ENCODE data around the gene MMP17.
A peak's percentile ranks its signal among the peaks of the same experiment; 100 is the strongest.
"Not testable (repeated sequence)": the region's sequence is repeated elsewhere in the genome, so short reads cannot be mapped to it uniquely, and the experiment has no call there.

Gene MMP17

DNA sequence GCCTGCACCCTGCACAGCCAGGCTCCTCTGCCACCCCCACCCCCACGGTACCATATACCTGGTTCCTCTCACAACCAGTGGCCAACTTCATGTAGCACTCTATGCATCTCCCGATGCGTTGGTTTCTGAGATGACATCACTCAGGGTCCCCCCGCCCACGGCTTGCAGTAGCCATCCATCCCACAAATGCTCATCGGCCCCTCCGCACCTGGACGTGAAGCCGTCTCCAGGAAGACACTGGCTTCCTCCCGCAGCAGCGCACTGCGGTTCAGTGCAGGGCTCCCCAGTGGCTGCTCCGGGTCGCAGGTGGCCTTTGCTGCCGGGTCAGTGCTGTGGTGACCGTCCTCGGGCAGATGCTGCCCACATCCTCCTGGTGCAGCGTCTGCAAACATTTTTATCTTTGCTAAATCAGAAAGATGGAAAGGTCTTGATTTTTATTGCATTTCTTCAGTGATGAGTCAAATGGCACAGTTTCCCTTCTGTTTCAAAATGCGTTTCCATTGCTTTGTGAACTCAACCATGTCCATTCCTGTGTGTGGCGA lies 27.5 kb upstream of the MMP17 start:
- DNase-seq (ENCODE audit: low read depth): no peak

DNA sequence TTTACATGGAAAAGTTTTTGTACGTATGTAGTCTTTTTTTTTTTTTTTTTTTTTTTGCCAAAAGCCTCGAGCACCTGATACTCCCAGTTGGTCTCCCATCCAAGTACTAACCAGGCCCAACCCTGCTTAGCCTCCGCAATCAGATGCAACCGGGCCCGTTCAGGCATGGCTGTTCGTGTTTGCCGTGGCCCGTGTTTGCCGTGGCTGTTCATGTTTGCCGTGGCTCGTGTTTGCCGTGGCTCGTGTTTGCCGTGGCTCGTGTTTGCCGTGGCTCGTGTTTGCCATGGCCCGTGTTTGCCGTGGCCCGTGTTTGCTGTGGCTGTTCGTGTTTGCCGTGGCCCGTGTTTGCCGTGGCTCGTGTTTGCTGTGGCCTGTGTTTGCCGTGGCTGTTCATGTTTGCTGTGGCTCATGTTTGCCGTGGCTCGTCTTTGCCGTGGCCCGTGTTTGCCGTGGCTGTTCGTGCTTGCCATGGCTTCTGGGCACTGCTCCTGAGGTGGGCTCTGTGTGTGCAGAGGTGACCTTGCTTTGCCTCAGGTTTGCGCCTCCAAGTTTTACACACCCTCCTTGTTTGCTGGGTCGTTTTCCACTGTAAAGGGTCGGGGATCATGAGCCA lies 26.8 kb upstream of the MMP17 start:
- no peak for DNase-seq (ENCODE audit: low read depth)

DNA sequence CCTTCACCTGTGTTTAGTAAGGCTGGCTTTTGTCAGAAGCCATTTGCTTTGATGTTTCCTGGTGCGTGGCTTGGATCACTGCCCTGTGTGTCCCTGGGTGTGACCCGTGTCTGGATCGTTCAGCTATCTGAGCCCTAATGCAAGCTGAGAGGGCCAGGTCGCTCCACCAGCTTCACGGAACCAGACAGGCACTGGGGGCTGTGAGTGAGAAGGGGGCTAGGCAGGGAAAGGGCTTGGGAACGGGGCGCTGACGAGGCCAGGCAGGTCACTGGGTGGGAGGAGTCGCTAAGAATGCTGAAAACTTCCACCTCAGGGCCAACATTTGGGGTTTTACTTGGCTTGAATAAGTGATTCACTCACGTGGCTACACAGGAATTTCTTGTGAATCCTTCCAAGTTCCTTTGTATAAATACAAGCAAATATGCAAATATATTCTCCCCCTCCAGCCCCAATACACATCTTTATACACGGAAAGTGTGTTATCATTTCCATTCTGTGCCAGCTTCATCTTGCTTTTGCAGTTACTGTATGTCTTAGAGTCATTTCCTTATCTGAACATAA lies 24.2 kb upstream of the MMP17 start:
- DNase-seq (ENCODE audit: low read depth): no peak

DNA sequence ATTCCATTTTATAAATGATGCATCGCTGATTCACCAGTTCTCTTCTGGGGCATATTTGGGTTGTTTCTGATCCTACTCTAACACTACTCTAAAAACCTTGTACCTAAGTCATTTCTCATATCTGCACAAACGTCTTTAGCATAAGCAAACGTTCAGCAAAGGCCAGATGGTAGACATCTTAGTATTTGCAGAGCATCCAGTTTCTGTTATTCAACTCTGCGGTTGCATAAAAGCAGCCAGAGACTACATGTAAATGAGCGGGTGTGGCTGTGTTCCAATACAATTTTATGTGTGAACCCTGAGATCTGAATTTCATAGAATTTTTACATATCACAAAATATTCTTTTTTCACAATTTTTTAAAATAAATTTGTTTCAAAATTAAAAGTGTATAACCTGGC lies 22.8 kb upstream of the MMP17 start:
- DNase-seq (ENCODE audit: low read depth): no peak

DNA sequence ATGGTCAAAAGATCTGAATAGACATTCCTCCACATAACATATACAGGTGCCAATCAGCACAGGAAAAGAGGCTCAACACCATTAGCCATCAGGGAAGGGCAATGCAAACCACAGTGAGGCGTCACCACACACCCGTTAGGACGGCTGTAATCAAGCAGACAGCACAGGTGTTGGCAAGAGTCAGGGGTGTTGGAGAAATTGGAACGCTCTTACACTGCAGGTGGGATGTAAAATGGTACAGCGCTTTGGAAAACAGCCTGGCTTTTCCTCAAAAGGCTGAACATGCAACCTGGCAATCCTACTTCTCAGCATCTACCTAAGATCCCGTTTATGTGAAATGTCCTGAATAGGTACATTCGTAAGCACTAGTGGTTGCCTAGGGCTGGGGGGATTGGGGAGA lies 21.5 kb upstream of the MMP17 start:
- DNase-seq (ENCODE audit: low read depth): no peak

DNA sequence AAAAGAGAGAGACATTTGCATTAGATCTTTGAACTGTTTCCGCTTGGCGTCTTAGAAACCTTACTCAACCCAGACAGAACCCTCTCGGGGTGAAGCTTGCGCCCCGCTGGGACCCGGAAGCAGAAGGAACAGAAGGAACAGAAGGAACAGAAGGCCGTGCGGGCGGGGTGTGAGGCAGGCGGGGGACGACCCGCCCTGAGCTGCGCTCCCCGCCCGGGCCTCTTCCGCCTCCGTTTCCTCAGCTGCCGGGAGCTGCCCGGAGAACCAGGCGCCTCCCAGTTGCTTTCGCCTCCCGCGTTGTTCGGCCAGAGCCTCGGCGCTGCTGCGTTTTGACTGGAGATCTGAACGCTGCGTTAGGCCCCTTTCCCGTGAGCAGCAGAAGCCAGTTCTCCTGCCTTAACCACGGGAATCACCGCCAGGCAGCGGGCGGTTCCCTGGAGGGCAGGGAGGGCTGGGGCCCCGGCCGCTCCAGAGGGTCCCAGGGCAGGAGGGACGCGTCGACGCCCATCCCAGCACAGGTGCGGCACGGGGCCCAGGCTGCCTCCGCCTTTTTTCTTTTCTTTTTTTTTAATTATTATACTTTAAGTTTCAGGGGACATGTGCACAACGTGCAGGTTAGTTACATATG lies 19.3 kb upstream of the MMP17 start:
- DNase-seq (ENCODE audit: low read depth): peak; percentile 20

DNA sequence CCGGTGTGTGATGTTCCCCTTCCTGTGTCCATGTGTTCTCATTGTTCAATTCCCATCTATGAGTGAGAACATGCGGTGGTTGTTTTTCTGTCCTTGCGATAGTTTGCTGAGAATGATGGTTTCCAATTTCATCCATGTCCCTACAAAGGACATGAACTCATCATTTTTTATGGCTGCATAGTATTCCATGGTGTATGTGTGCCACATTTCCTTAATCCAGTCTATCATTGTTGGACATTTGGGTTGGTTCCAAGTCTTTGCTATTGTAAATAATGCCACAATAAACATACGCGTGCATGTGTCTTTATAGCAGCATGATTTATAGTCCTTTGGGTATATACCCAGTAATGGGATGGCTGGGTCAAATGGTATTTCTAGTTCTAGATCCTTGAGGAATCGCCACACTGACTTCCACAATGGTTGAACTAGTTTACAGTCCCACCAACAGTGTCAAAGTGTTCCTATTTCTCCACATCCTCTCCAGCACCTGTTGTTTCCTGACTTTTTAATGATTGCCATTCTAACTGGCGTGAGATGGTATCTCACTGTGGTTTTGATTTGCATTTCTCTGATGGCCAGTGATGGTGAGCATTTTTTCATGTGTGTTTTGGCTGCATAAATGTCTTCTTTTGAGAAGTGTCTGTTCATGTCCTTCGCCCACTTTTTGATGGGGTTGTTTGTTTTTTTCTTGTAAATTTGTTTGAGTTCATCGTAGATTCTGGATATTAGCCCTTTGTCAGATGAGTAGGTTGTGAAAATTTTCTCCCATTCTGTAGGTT lies 18.5 kb upstream of the MMP17 start:
- DNase-seq (ENCODE audit: low read depth): not testable (repeated sequence)

DNA sequence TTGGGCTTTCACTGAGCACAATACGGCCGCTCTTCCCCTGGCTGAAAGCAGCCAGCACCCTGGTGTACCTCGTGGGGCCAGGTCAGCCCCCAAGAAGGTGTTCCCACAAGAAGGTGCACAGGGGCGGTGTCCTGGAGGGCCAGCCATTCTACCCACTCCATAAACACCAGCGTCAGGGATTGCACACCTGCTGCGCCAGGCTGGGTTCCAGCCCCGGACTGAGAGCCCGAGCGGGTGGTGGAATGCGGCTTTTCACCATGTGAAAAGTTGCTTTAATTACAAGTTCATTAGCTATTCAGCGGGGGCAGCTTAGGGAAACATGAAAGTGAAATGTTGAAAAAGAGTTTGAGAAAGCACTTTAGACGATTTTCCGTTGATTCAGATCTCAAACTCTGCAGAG lies 17.5 kb upstream of the MMP17 start:
- no peak for DNase-seq (ENCODE audit: low read depth)

DNA sequence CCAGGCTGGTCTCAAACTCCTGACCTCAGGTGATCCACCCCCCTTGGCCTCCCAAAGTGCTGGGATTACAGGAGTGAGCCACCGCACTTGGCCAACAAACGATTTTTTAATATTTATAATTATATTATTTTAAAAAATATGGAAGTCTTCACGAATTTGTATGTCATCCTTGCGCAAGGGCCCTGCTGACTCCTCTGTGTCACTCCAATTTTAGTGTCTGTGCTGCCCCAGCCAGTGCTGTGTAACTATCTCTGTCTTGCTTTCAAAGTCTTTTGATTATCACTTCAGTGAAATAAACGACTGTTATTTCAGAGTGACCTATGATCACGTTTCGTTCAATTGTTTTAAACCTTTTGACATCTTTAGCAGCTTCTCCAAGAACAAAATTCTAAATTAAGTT lies 13.1 kb upstream of the MMP17 start:
- no peak for DNase-seq (ENCODE audit: low read depth)

DNA sequence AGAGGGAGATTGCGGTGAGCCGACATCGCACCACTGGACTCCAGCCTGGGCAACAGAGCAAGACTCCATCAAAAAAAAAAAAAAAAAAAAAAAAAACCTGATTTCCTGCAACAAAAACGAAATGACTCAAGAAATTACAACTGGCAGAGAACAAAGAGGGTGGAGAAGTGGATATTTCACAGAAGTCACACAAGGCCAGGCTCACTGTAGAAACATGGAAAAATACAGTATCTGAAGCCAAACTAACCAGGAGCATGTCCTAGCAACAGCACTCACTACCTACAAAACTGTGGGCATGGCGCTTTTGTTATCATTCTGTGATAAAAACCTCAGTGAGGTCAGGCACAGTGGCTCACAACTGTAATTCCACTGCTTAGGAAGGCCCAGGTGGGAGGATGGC lies 11.7 kb upstream of the MMP17 start:
- no peak for DNase-seq (ENCODE audit: low read depth)

DNA sequence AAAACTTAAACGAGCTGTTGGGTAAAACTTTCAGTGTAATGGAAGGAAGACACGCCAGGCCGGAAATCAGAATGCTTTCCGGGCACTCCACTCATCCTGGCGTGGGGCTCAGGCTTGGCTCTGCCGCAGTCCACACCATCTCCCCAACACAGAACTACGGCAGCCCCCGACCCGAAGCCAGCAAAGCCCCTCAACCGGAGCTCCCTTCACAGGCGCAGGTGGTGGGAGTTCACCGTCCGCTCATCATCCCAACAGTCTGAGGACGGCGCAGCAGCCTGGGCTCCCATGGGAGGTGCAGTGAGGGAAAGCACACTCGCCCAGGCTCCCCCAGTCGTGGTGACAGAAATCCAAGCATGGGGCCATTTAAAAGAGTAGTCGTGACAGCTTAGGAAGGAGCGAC lies 11.0 kb upstream of the MMP17 start:
- DNase-seq (ENCODE audit: low read depth): no peak

DNA sequence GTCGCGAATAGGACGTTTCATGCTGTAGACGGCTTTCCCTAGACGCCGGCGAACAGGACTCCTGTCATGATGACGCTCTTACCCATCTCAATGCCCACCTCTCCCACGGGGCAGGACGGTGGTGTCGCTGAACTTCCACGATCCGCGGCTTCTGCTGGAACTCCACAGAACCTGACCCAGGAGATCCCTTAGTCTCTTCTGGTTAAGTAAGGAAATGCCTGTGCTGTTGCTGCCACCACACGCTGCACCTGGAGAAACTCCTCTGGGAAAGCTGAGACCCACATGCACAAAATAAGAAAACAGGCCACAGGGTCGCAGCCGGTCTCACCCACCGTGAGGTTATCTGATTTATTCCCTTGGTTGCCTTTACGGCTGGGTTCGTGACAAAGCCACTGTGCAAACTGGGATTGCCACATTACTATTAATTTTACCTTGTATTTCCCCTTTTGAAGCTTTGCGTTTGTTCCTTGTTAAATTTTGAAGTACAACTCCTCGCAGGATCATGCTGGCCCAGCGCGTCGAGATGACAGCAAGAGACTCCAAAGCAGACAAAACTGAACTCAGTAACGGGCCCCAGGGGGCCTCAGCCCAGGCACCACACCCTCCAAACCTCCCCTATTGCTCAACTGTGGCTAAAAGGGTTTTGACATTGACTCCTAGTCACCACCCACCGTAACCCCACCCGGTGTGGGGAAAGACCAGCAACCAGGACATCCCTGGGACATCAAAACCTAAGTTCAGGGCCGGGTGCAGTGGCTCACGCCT lies 9.2 kb upstream of the MMP17 start:
- no peak for DNase-seq (ENCODE audit: low read depth)

DNA sequence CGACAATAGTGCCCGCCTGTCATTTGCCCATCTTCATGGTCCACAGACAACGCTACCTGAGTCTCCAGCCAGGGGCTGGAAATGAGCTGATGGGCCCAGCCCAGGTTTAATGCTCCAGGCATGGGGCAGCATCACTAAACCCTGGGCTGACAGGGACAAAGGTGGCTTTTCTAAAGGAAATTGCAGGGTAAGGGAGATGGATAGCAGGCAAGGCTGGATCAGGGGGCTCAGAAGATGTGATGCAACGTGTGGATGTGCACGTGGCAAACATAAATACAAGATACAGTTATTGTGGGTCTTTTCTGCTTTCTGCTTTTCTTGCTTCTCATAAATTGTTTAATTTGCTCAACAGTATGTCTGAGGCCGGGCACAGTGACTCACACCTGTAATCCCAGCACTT lies 3.7 kb upstream of the MMP17 start:
- no peak for DNase-seq (ENCODE audit: low read depth)

DNA sequence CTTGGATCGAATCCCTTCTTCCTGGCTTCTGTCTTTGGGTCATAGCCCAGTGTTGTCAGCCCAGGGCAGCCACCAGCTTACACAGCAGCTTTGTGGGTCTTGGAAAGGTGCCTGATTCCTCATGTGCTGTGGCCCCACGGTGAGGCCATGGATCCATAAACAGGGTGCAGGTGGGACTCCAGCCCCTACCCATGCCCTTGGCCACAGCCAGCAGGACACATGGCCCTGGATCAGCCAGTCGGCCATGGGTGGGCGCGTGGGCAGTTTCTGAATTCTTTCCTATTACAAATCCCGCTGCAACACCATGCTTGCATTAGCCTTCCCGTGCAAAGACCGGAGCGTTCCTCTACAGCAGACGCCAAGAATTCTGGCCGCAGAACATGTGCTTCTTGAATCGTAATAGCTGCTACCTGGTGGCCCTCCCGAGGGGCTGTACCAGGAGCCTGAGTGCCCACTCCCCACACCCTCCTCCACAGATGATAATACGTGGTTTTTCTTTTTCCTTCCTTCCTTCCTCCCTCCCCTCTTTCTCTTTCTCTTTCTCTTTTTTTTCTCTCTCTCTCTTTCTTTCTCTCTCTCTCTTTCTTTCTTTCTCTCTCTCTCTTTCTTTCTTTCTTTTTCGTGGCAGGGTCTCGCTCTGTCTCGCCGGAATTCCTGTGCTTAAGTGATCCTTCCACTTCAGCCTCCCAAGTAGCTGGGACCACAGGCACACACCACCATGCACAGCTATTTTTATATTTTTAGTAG lies 2.9 kb upstream of the MMP17 start:
- DNase-seq (ENCODE audit: low read depth): no peak

DNA sequence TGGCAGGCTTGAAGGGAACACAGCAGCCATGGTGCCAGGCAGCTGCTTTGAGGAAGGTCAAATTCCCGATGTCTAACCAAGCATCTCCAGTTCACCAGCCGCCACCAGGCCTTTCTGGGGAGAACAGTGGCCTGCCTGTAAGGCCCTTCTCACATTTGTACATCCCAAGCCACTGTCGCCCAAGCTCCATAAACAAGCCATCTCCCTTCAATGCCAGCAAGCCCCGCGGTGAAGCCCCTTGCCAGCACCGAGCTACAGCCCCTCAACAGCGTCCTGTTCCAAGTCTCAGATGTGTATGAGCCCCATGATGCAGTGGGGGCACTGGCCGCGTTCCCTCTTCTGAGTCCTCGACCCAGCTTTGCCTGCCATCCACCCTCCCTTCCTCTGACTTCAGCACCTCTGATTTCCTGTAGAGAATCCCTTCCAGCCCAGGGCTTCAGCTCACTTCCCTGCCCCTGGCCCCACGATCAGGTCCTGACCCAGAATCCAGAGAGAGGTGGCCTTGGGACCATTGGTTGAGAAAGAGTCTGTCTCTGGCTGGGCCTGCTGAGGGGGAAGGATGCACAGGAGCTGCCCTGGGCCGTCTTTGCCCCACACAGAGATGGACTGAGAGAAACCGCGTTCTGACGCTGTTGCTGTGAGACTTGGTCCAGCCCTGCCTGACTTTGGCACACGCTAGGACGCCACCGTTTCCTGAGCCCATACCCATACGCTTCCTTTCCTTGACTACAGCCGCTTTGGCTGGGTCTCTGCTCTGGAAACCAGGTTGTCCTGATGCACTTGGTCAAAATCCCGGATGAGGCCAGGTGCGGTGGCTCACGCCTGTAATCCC lies 1.9 kb upstream of the MMP17 start:
- no peak for DNase-seq (ENCODE audit: low read depth)

DNA sequence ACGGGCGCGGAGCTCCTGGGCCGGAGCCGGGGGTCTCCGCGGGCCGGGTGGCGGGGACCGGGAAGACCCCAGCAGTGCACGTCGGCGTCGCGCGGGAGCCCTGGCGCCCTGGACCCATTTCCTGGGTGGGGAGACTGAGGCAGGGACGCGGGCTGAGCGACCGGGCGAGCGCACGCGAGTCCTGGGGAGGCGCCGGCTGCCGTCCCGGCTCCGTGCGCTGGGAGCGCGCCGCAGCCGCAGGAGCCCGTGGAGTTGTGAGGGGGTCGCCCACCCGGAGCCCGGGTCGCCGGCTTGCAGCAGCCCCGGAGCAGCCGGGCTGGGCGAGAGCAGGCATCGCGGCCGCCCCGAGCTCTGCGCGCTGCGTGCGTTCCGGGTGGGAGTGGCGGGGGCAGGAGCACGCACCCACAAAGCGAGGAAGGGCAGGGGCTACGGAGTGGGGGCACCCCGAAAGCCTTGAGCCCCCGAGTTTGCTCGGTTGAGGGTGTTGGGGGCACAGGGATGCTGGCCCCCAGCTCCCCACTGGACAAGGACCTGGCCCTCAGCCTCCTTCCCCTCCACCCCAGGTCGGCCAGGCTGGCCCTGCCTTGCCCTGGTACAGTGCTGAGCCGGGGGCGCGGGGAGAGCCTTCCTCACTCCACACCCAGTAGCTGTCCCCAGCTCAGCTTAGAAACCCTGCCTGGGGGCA lies 620 bp downstream of the MMP17 start:
- no peak for DNase-seq (ENCODE audit: low read depth)

DNA sequence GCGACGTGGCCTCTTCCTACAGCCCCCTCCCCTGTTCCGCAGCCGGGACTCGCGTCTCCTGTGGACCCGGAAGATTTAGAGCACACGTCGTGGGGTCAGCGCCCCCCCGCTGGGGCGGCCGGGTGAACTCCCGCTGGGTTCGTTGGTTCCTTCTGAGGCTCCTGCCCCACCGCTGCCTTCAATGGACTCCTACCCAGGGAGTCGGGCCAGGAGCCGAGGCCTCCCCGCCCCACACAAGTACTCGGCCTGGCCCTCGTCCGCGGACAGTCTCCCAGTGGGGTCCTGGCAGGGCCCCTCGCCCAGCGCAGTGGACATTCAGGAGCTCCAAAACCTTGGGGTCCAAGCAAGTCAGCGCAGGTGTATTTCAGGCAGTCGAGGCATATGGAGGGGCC lies 1.2 kb downstream of the MMP17 start:
- DNase-seq (ENCODE audit: low read depth): no peak

DNA sequence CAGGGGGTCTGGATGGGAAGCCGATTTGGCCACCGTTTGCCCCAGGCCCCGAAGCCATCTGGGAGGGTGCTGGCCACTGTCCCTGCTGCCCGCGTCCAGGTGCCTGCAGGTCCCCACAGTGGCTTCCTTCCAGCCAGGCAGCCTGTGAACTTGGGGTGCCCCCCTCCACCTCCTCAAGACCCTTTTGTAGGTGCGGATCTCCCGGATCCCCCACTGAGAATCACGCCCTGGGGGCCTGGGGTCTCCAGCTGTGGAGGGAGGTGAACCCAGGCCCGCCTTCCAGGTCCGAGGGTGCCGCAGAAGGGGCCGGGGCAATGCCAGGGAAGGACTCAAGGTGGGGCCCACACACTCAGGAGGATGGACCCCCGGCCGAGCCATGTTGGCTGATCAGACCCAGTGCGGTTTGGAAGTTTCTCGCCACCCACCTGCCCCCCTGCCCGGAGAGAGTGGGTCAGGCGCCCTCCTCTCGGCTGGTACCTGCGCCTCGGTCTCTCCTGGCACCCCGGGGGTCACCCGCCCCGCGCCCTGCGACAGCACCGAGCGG lies 1.7 kb downstream of the MMP17 start:
- DNase-seq (ENCODE audit: low read depth): no peak

DNA sequence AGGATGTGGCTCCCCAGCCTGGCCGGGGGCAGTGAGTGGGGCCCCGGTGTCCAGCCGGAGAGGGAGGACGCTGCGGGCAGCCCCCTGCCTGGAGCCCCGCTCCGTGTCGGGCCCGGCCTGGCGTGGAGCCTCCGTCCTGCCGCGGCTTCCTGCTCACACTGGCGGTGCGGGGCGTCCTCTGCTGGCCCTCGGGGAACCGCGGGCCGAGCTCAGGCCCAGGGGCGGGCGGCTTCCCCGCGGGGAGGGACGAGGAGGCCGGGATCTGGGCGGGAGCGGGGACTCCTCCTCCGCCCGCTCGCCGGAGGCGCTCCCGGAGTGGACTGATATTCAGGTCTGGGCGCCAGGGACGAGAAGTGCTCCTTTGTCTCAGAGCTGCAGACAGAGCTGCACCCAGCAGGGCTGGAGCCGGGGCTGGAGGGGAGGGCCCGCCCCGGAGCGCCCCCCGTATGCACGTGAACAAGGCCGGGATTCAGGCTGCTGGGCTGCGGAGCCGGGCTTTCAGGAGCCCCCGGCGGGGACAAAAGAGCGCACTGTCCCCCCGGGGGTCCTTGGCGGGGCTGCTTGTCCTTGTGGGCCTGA lies 2.2 kb downstream of the MMP17 start:
- no peak for DNase-seq (ENCODE audit: low read depth)
